Liver (tissue), 3 donors: Measurements from ENCODE around the gene COL20A1.

Source experiments
- CTCF ChIP-seq: fragments of 150-350 bp; IDR thresholded peaks from 2 replicates; pipeline ENCODE4 v1.5.1; 2017; ENCODE audit warnings: improper control_type of control experiment, low read depth, low read length; ENCODE audit not compliant: missing input control
- EGR1 ChIP-seq, 2 donors: IDR thresholded peaks; 2 replicates each; pipeline ENCODE4 v1.6.1; 2016 to 2018; ENCODE audit warnings: antibody characterized with exemption in 2 of 2, low read depth in 2 of 2
- HNF4A ChIP-seq, 2 donors: conservative IDR thresholded peaks; 2 replicates each; pipeline ENCODE4 v1.6.1; 2016; ENCODE audit warnings: antibody characterized with exemption in 2 of 2, mild to moderate bottlenecking in 2 of 2
- JUND ChIP-seq, 2 donors: IDR thresholded peaks; 2 replicates each; pipeline ENCODE4 v1.6.1; 2016; ENCODE audit warnings: antibody characterized with exemption in 2 of 2
- RAD21 ChIP-seq, 2 donors: IDR thresholded peaks; 2 replicates each; pipeline ENCODE4 v1.6.1; 2016; ENCODE audit warnings: antibody characterized with exemption in 2 of 2, mild to moderate bottlenecking in 2 of 2
- REST ChIP-seq: IDR thresholded peaks from 2 replicates; pipeline ENCODE4 v1.6.1; 2016; ENCODE audit warnings: antibody characterized with exemption, mild to moderate bottlenecking
- SP1 ChIP-seq: IDR thresholded peaks from 2 replicates; pipeline ENCODE4 v1.6.1; 2018; ENCODE audit warnings: antibody characterized with exemption, mild to moderate bottlenecking
- TAF1 ChIP-seq: conservative IDR thresholded peaks from 2 replicates; pipeline ENCODE4 v1.6.1; 2016; ENCODE audit warnings: antibody characterized with exemption, mild to moderate bottlenecking
- donor health status: healthy.
- donor health status: healthy.

GRCh38 chr20:63365601-63366389, 72.8 kb downstream of the COL20A1 start:
- TF ChIP-seq CTCF (no peak), TAF1 (no peak), SP1 (no peak), REST (no peak), RAD21 (IDR thresholded peaks at IDR 0.05) (no peak), EGR1 (IDR thresholded peaks at IDR 0.05; ENCODE audit: low read depth in 2 of 2) (no peak), HNF4A (conservative IDR thresholded peaks at IDR 0.05) (no peak), JUND (IDR thresholded peaks at IDR 0.05) (no peak)
